Psoas muscle (tissue), 8 donors: ENCODE data around the gene CAMK2B. TPM values are rescaled to one million over a fixed set of nuclear protein-coding genes. Genes with fewer than 3 reads are reported as not detected.
A peak's percentile ranks its signal among the peaks of the same experiment; 100 is the strongest.

Experiments used
- ATAC-seq, 4 donors: fragments of 200-7000 bp; cut with Tn5 transposase; one replicate each; pipeline ENCODE4 v1.9.1; 2020; ENCODE audit warnings: moderate library complexity in 3 of 4, mild to moderate bottlenecking in 2 of 4
- DNase-seq, 2 donors: peaks; one replicate each; pipeline ENCODE4 v3.0.0-alpha.2; 2020
- H3K27ac ChIP-seq: fragments of 200-600 bp; one replicate; pipeline ENCODE4 v1.8.0; 2022
- H3K27me3 ChIP-seq, 3 donors: fragments of 200-600 bp in 1 of 3; one replicate each; pipeline versions ENCODE4 v1.6.1 to v1.8.0; 2013 to 2022; ENCODE audit warnings: low read length in 2 of 3, mild to moderate bottlenecking in 2 of 3, moderate library complexity in 1 of 3; ENCODE audit not compliant: insufficient read depth in 3 of 3
- H3K36me3 ChIP-seq, 2 donors: fragments of 200-600 bp in 1 of 2; one replicate each; pipeline versions ENCODE4 v1.6.1 to v1.8.0; 2013 to 2022; ENCODE audit warnings: low read depth in 1 of 2, mild to moderate bottlenecking in 1 of 2, moderate library complexity in 1 of 2; ENCODE audit not compliant: insufficient read depth in 1 of 2
- H3K4me1 ChIP-seq: fragments of 200-600 bp; one replicate; pipeline ENCODE4 v1.8.0; 2022
- H3K4me3 ChIP-seq: fragments of 200-600 bp; one replicate; pipeline ENCODE4 v1.8.0; 2022; ENCODE audit warnings: mild to moderate bottlenecking
- H3K9me3 ChIP-seq: fragments of 200-600 bp; one replicate; pipeline ENCODE4 v1.8.0; 2022
- CTCF ChIP-seq: fragments of 200-600 bp; IDR thresholded peaks from one replicate; pipeline ENCODE4 v1.8.0; 2022; ENCODE audit warnings: antibody characterized with exemption
- WGBS, 3 donors: extraction: QIAGEN DNeasy Blood & Tissue Kit; methylation state at CpG; one replicate each; pipeline versions ENCODE4 v1.1.6 to v1.1.7; 2013; 5-methylcytosine and 5-hydroxymethylcytosine counted together
- intact Hi-C, 2 donors: fragments of 100-400 bp; cut with DNase I; formaldehyde crosslinking; loops; one replicate each; pipeline versions ENCODE4 v1.11.0 to v1.14.2; 2022
- polyA plus RNA-seq, 3 donors: library from polyadenylated mRNA; stranded (reverse); fragments of 200-250 nt; gene quantifications; one replicate each; pipeline ENCODE4 v1.2.3, GENCODE V29; 2013
- total RNA-seq, 4 donors: library from RNA; stranded (reverse); fragmentation: NEBNext Ultra II Directional in 2 of 4; extraction: Animal tissue kit (Norgen Biotek cat#: 25700) in 2 of 4; gene quantifications; one replicate each; pipeline versions ENCODE4 v1.2.1 to v1.2.4, GENCODE V29; 2021 to 2023
- donor health status: healthy with polysubstance abuse.
- donor health status: DM: no; HTN: no; CAD: no; lungs with moderate emphysema.
- donor health status: Bipolar disorder and iron deficiency.
- donor health status: healthy.
- donor health status: DM: yes; HTN: yes; CAD: no.
- donor health status: DM: no; HTN: no; CAD: no.
- donor health status: DM: no; HTN: no; CAD: no.
- donor health status: DM: yes; HTN: yes; CAD: no.

The CAMK2B gene
- total and polyA plus RNA-seq, 7 donors: 14.5 to 81.4 (median 50.0) TPM

- ATAC-seq: peak; percentile 89 to 96 (median 92)
- 19 to 29% (median 27%) methylated on average over 10 of the region's 10 CpGs for WGBS, 3 donors
- intact Hi-C loops: loop anchor here (1.0 to 5.0 kb wide), 6 partner anchors 46 to 326 kb away; partner anchors contain the start of gene CAMK2B (in 1 of the 2)
- no peaks in the 10 kb centered on the region for H3K27me3 ChIP-seq
- DNase-seq: peak; percentile 74 to 87
- H3K27ac ChIP-seq: no peak overlapping the region
- no peak overlapping the region for H3K4me3 ChIP-seq
- H3K9me3 ChIP-seq: no peaks in the 10 kb centered on the region
- H3K36me3 ChIP-seq: peaks cover 0 to 39% of the 10 kb centered on the region in 2 donors
- TF ChIP-seq CTCF: peak; percentile 67
- peaks cover 7% of the 10 kb centered on the region for H3K4me1 ChIP-seq
Observed at GRCh38 chr7:44240983-44241510, 84.3 kb downstream of the CAMK2B start.

DNA sequence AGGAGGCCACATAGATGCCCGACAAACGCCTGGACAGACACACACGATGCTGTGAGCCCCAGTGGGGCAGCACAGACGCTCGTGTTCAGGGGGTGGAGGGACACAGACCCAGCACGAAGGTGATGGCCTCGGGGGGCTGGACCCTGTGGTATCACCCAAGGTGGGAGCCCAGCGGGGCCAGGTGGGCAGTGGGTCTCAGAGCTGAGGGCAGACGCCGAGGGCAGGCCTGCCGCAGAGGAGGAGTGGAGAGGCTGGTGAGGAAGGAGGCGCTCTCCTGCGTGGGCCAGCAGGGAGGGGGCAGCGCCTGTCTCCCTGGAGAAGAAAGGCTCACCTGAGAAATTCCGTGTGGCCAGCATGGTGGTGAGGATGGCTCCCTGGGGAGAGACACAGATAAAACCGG, 85.0 kb downstream of the CAMK2B start:
- Histone ChIP-seq H3K4me1 (peaks cover 7% of the 10 kb centered on the region), H3K4me3 (no peak overlapping the region), H3K27ac (no peak overlapping the region), H3K36me3 (peaks cover 0 to 32% of the 10 kb centered on the region in 2 donors), H3K9me3 (no peaks in the 10 kb centered on the region), H3K27me3 (no peaks in the 10 kb centered on the region)
- DNase-seq (no peak), ATAC-seq (no peak)
- WGBS, 3 donors: 79 to 90% (median 81%) methylated on average over 16 of the region's 16 CpGs
- TF ChIP-seq CTCF: no peak
- intact Hi-C loops: loop anchor here (2.0 to 5.0 kb wide), 5 partner anchors 46 to 327 kb away; partner anchors contain the start of gene CAMK2B (in 1 of the 2)

- Histone ChIP-seq H3K27ac (no peak overlapping the region), H3K4me3 (no peak overlapping the region), H3K4me1 (peaks cover 7% of the 10 kb centered on the region), H3K27me3 (no peaks in the 10 kb centered on the region), H3K9me3 (no peaks in the 10 kb centered on the region), H3K36me3 (peaks cover 0 to 32% of the 10 kb centered on the region in 2 donors)
- no peak for TF ChIP-seq CTCF
- WGBS, 3 donors: 78 to 82% (median 80%) methylated on average over 23 to 24 of the region's 24 CpGs
- no peak for DNase-seq
- intact Hi-C loops: no loop called here
- ATAC-seq: no peak
Observed at GRCh38 chr7:44239361-44239760, 86.0 kb downstream of the CAMK2B start.

- DNase-seq (no peak), ATAC-seq (no peak)
- no peak overlapping the region for H3K27ac ChIP-seq
- peaks cover 7% of the 10 kb centered on the region for H3K4me1 ChIP-seq
- no peaks in the 10 kb centered on the region for H3K27me3 ChIP-seq
- intact Hi-C loops: no loop called here
- no peaks in the 10 kb centered on the region for H3K9me3 ChIP-seq
- 81 to 87% (median 83%) methylated on average over 17 of the region's 17 CpGs for WGBS, 3 donors
- no peak overlapping the region for H3K4me3 ChIP-seq
- peaks cover 0 to 38% of the 10 kb centered on the region in 2 donors for H3K36me3 ChIP-seq
- no peak for TF ChIP-seq CTCF
Observed at GRCh38 chr7:44238116-44238695, 87.2 kb downstream of the CAMK2B start.
